ENCODE data around the gene DNAI2.
"Not testable (repeated sequence)": the region's sequence is repeated elsewhere in the genome, so short reads cannot be mapped to it uniquely, and the experiment has no call there.

The DNAI2 gene

DNA sequence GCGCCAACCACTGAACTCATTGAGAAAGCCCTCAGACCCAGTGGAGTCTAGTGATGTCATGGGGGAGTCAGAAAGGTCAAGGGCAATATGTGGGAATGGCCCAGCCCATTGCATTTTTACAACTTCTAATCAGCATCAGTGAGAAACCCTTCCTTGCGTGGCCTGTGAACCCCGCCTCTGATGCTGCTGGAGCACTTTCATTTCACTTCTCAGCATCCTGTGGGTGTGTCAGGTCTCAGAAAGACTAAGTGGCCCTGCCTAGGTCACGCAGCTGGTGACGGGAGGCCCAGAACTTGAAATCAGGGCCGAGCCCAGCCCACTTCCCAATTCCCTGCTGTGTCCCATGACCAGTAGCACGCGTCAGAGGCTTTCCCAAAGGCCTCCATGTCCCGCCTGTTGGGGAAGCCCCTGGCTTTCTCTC lies 6.1 kb downstream of the DNAI2 start:
- H2AFZ ChIP-seq (ENCODE audit: low read length) = no peak overlapping the region
- no peak for TF ChIP-seq CTCF (IDR thresholded peaks at IDR 0.05; ENCODE audit: low read length)
- no peak for TF ChIP-seq EZH2 (IDR thresholded peaks at IDR 0.05; ENCODE audit: borderline replicate concordance, low read length)
- peaks cover 3% of the 10 kb centered on the region; the same call in 1 of the 2 replicates for H3K27me3 ChIP-seq (ENCODE audit: insufficient read depth, low read length)
- H3K9me2 ChIP-seq (ENCODE audit: low read depth, low read length) = no peaks in the 10 kb centered on the region
- no peaks in the 10 kb centered on the region for H3K4me1 ChIP-seq (ENCODE audit: insufficient read depth, low read length, severe bottlenecking)
- H3K36me3 ChIP-seq (ENCODE audit: insufficient read depth, low read length) = no peaks in the 10 kb centered on the region
- H4K20me1 ChIP-seq (ENCODE audit: insufficient read depth, low read length) = no peaks in the 10 kb centered on the region
- no peak overlapping the region for H3K4me2 ChIP-seq (ENCODE audit: low read length)
- no peaks in the 10 kb centered on the region for H3F3A ChIP-seq (ENCODE audit: insufficient read depth, low read length)
- no peaks in the 10 kb centered on the region for H3K9me3 ChIP-seq (ENCODE audit: low read length)
- no peak overlapping the region for H3K9ac ChIP-seq (ENCODE audit: low read length)
- no peaks in the 10 kb centered on the region for H3K79me2 ChIP-seq (ENCODE audit: insufficient read depth, low read length)
- no peak overlapping the region for H3K27ac ChIP-seq (ENCODE audit: low read depth, low read length, poor library complexity, severe bottlenecking)
- H3K4me3 ChIP-seq (ENCODE audit: low read depth, low read length, poor library complexity, severe bottlenecking) = no peak overlapping the region

DNA sequence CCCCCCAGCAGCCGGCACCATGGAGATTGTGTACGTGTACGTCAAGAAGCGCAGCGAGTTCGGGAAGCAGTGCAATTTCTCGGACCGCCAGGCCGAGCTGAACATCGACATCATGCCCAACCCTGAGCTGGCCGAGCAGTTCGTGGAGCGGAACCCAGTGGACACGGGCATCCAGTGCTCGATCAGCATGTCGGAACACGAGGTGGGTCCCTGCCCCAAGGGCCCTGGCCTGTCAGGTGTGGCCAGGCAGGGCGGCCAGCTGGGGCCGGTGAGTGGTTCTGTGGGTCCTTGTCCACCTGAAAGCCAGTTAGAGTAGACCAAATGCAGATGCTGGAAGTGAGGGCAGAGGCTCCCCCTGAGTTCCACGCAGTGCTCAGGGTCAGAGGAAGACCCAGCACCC lies 7.8 kb downstream of the DNAI2 start:
- no peaks in the 10 kb centered on the region for H3K36me3 ChIP-seq (ENCODE audit: insufficient read depth, low read length)

DNA sequence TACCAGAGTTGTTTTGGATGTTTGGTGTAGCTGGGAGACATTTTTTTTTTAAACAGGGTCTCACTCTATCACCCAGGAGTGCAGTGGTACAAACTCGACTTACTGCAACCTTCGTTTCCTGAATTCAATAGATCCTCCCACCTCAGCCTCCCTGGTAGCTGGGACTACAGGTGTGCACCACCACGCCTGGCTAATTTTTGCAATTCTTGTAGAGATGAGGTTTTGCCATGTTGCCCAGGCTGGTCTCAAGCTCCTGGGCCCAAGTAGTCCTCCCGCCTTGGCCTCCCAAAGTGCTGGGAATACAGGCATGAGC lies 8.2 kb downstream of the DNAI2 start:
- not testable (repeated sequence) for H3K4me2 ChIP-seq (ENCODE audit: low read length); H4K20me1 ChIP-seq (ENCODE audit: insufficient read depth, low read length); H3K27ac ChIP-seq (ENCODE audit: low read depth, low read length, poor library complexity, severe bottlenecking)

More for the DNA sequence above, 7.8 kb downstream of the DNAI2 start:
- Histone ChIP-seq H3K9me2 (ENCODE audit: low read depth, low read length) (no peaks in the 10 kb centered on the region), H3K4me1 (ENCODE audit: insufficient read depth, low read length, severe bottlenecking) (no peaks in the 10 kb centered on the region), H3K4me2 (ENCODE audit: low read length) (no peak overlapping the region), H2AFZ (ENCODE audit: low read length) (no peak overlapping the region), H3K9me3 (ENCODE audit: low read length) (no peaks in the 10 kb centered on the region), H3K4me3 (ENCODE audit: low read depth, low read length, poor library complexity, severe bottlenecking) (no peak overlapping the region), H3K79me2 (ENCODE audit: insufficient read depth, low read length) (no peaks in the 10 kb centered on the region), H3K27ac (ENCODE audit: low read depth, low read length, poor library complexity, severe bottlenecking) (no peak overlapping the region), H3F3A (ENCODE audit: insufficient read depth, low read length) (no peaks in the 10 kb centered on the region), H3K9ac (ENCODE audit: low read length) (no peak overlapping the region), H3K27me3 (ENCODE audit: insufficient read depth, low read length) (peaks cover 3% of the 10 kb centered on the region; the same call in 1 of the 2 replicates), H4K20me1 (ENCODE audit: insufficient read depth, low read length) (no peaks in the 10 kb centered on the region)
- no peak for TF ChIP-seq EZH2 (IDR thresholded peaks at IDR 0.05; ENCODE audit: borderline replicate concordance, low read length)
- no peak for TF ChIP-seq CTCF (IDR thresholded peaks at IDR 0.05; ENCODE audit: low read length)

DNA sequence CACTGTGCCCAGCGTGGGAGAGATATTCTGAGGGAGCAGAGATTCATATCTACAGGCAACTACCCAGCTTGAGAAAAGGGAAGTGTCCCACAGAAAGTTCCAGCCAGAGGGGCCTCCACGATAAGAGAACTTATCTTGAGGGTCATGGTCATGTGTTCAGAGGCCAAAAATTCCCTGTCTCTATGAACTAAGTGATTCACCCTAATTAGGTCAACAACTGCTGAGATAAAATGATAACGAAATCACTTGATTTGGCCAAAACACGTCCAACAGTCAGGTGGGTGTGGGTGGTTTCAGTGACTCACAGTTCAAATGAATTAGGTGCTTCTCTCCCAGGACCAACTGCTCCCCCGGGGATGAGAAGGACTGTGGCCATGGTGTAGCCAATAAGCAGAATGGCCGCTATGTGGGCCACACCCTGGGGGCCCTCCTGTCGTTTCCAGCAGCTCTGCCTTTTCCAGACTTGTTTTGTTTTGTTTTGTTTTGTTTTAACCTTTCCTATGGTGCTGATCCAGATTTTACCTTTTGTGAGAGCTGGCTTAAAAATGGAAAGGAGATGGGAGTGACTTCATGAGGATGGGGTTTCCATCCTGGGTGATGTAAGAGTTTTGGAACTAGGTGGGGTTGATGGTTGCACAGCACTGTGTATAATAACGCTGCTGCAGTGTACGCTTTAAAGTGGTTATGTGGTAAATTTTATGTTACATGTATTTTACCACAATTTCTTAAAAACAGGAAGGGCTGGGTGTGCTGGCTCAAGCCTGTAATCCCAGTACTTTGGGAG lies 8.7 kb downstream of the DNAI2 start:
- Histone ChIP-seq H3K9ac (ENCODE audit: low read length) (no peak overlapping the region), H3K9me3 (ENCODE audit: low read length) (no peaks in the 10 kb centered on the region), H3K9me2 (ENCODE audit: low read depth, low read length) (no peaks in the 10 kb centered on the region), H3F3A (ENCODE audit: insufficient read depth, low read length) (no peaks in the 10 kb centered on the region), H3K36me3 (ENCODE audit: insufficient read depth, low read length) (no peaks in the 10 kb centered on the region), H3K27ac (ENCODE audit: low read depth, low read length, poor library complexity, severe bottlenecking) (no peak overlapping the region), H3K4me1 (ENCODE audit: insufficient read depth, low read length, severe bottlenecking) (no peaks in the 10 kb centered on the region), H3K27me3 (ENCODE audit: insufficient read depth, low read length) (peaks cover 3% of the 10 kb centered on the region; the same call in 1 of the 2 replicates), H3K4me2 (ENCODE audit: low read length) (no peak overlapping the region), H3K4me3 (ENCODE audit: low read depth, low read length, poor library complexity, severe bottlenecking) (no peak overlapping the region), H4K20me1 (ENCODE audit: insufficient read depth, low read length) (no peaks in the 10 kb centered on the region), H3K79me2 (ENCODE audit: insufficient read depth, low read length) (no peaks in the 10 kb centered on the region), H2AFZ (ENCODE audit: low read length) (no peak overlapping the region)
- TF ChIP-seq EZH2 (IDR thresholded peaks at IDR 0.05; ENCODE audit: borderline replicate concordance, low read length) (no peak), CTCF (IDR thresholded peaks at IDR 0.05; ENCODE audit: low read length) (no peak)

More for the DNA sequence above, 8.2 kb downstream of the DNAI2 start:
- not testable (repeated sequence) for H3K9me3 ChIP-seq (ENCODE audit: low read length); H3K79me2 ChIP-seq (ENCODE audit: insufficient read depth, low read length); H3K4me3 ChIP-seq (ENCODE audit: low read depth, low read length, poor library complexity, severe bottlenecking); H3K4me1 ChIP-seq (ENCODE audit: insufficient read depth, low read length, severe bottlenecking); H2AFZ ChIP-seq (ENCODE audit: low read length); H3K36me3 ChIP-seq (ENCODE audit: insufficient read depth, low read length); H3K27me3 ChIP-seq (ENCODE audit: insufficient read depth, low read length); H3K9me2 ChIP-seq (ENCODE audit: low read depth, low read length); H3F3A ChIP-seq (ENCODE audit: insufficient read depth, low read length); H3K9ac ChIP-seq (ENCODE audit: low read length)
